GM12878 (cell line): Measurements from ENCODE around the gene SHISA9. TPM values are rescaled to one million over a fixed set of nuclear protein-coding genes. Genes with fewer than 3 reads are reported as not detected.

Experiments
- ATAC-seq: fragments of 200-7000 bp; cut with Tn5 transposase; 3 replicates; pipeline ENCODE4 v1.9.1; 2020; ENCODE audit warnings: mild to moderate bottlenecking, moderate library complexity
- BruUV-seq: library from RNA; stranded (reverse); fragments of 400-500 nt; replicated peaks from 2 replicates; lab custom pipeline; 2021; lab: Mats Ljungman, UMichigan
- CTCF ChIA-PET: fragments of 300-600 bp; sonication (Branson Sonifier 250); formaldehyde crosslinking; extraction: SDS; loops from one replicate; lab custom pipeline; 2021; ENCODE audit warnings: inconsistent platforms; lab: Yijun Ruan, JAX
- POLR2A ChIA-PET: fragments of 350-600 bp; formaldehyde crosslinking; extraction: SDS; loops from one replicate; lab custom pipeline; 2021; ENCODE audit warnings: inconsistent platforms; lab: Charles Lee
- RAD21 ChIA-PET: fragments of 300-600 bp; sonication (Branson Sonifier 250); formaldehyde crosslinking; loops from one replicate; lab custom pipeline; 2023; ENCODE audit warnings: antibody characterized with exemption; ENCODE audit not compliant: unreplicated experiment; lab: Charles Lee
- SMC1A ChIA-PET: fragments of 300-600 bp; sonication (Branson Sonifier 250); formaldehyde crosslinking; loops from one replicate; lab custom pipeline; 2023; ENCODE audit not compliant: unreplicated experiment, uncharacterized antibody; lab: Charles Lee
- DNase-seq: peaks from one replicate; pipeline ENCODE4 v3.0.0-alpha.2; 2011; ENCODE audit warnings: low read depth, low spot score
- FAIRE-seq: peaks from 3 replicates; lab custom pipeline; 2011; peaks lifted over from hg19 to GRCh38; lab: Jason Lieb, UNC
- H2AFZ ChIP-seq: 2 replicates; pipeline ENCODE4 v1.6.0; 2011; ENCODE audit warnings: low read depth, low read length, control low read depth; ENCODE audit not compliant: control insufficient read depth
- H3K27ac ChIP-seq: 2 replicates; pipeline ENCODE4 v1.5.1; 2011; ENCODE audit warnings: control low read depth; ENCODE audit not compliant: control insufficient read depth, insufficient read depth
- H3K27me3 ChIP-seq, 2 experiments: replicated peaks in 1 of 2; 2 replicates each; pipeline versions ENCODE4 v1.6.0 to v1.6.1; 2011; ENCODE audit warnings: low read length in 1 of 2; ENCODE audit not compliant: control insufficient read depth in 2 of 2, insufficient read depth in 2 of 2
- H3K36me3 ChIP-seq, 2 experiments: 2 replicates each; pipeline ENCODE4 v1.5.1; 2011; ENCODE audit warnings: low read length in 1 of 2; ENCODE audit not compliant: control insufficient read depth in 2 of 2, insufficient read depth in 2 of 2
- H3K4me1 ChIP-seq: 2 replicates; pipeline ENCODE4 v1.6.1; 2011; ENCODE audit warnings: mild to moderate bottlenecking, low read length, moderate library complexity, mixed read lengths; ENCODE audit not compliant: control insufficient read depth, insufficient read depth
- H3K4me2 ChIP-seq: 2 replicates; pipeline ENCODE4 v1.6.0; 2011; ENCODE audit warnings: control low read depth; ENCODE audit not compliant: control insufficient read depth, insufficient read depth
- H3K4me3 ChIP-seq: fragments of 200-600 bp; sonication (generic); 2 replicates; pipeline ENCODE4 v1.5.1; 2016
- H3K79me2 ChIP-seq: 2 replicates; pipeline ENCODE4 v1.6.0; 2011; ENCODE audit warnings: low read length; ENCODE audit not compliant: control insufficient read depth, insufficient read depth
- H3K9ac ChIP-seq: 2 replicates; pipeline ENCODE4 v1.8.0; 2011; ENCODE audit warnings: low read length, control low read depth, mixed read lengths; ENCODE audit not compliant: control insufficient read depth, insufficient read depth
- H3K9me3 ChIP-seq: replicated peaks from 3 replicates; pipeline ENCODE4 v1.5.1; 2011; ENCODE audit warnings: mild to moderate bottlenecking, low read length; ENCODE audit not compliant: control insufficient read depth, insufficient read depth
- H4K20me1 ChIP-seq: 2 replicates; pipeline ENCODE4 v1.6.0; 2011; ENCODE audit not compliant: control insufficient read depth, insufficient read depth
- ATF7 ChIP-seq: fragments of 450-650 bp; IDR thresholded peaks from 2 replicates; pipeline ENCODE4 v1.6.1; 2016; ENCODE audit warnings: low read depth, mild to moderate bottlenecking
- E4F1 ChIP-seq: fragments of 450-650 bp; IDR thresholded peaks from 2 replicates; pipeline ENCODE4 v1.6.1; 2018; ENCODE audit warnings: borderline replicate concordance, mild to moderate bottlenecking; ENCODE audit not compliant: partially characterized antibody
- HDAC6 ChIP-seq: fragments of 200-600 bp; sonication (generic); IDR thresholded peaks from one replicate; pipeline ENCODE4 v1.8.0; 2017; ENCODE audit warnings: antibody characterized with exemption; ENCODE audit not compliant: unreplicated experiment
- KAT2A ChIP-seq: conservative IDR thresholded peaks from 2 replicates; pipeline ENCODE4 v1.6.1; 2011; ENCODE audit warnings: low read depth, low read length; ENCODE audit not compliant: control insufficient read depth
- PAX5 ChIP-seq: IDR thresholded peaks from 2 replicates; pipeline ENCODE4 v1.6.1; 2011; ENCODE audit warnings: low read depth, low read length, borderline replicate concordance
- PBX3 ChIP-seq: IDR thresholded peaks from 2 replicates; pipeline ENCODE4 v1.6.1; 2011; ENCODE audit warnings: mild to moderate bottlenecking, low read depth, low read length, moderate library complexity; ENCODE audit not compliant: insufficient replicate concordance
- POLR2AphosphoS2 ChIP-seq: IDR thresholded peaks from 2 replicates; pipeline ENCODE4 v1.6.1; 2011; ENCODE audit warnings: low read depth, mild to moderate bottlenecking, low read length, improper control_type of control experiment, moderate library complexity
- RELB ChIP-seq: fragments of 450-650 bp; IDR thresholded peaks from 2 replicates; pipeline ENCODE4 v1.6.1; 2017; ENCODE audit warnings: low read depth, mild to moderate bottlenecking, moderate library complexity
- SREBF1 ChIP-seq: IDR thresholded peaks from 2 replicates; pipeline ENCODE4 v1.6.1; 2012; ENCODE audit warnings: mild to moderate bottlenecking, low read length
- ZBED1 ChIP-seq: IDR thresholded peaks from 2 replicates; pipeline ENCODE4 v1.6.1; 2016; ENCODE audit warnings: borderline replicate concordance
- ZNF207 ChIP-seq: fragments of 450-650 bp; IDR thresholded peaks from 2 replicates; pipeline ENCODE4 v1.6.1; 2014; ENCODE audit warnings: antibody characterized with exemption, mild to moderate bottlenecking, borderline replicate concordance
- ZNF217 ChIP-seq: fragments of 450-650 bp; IDR thresholded peaks from 2 replicates; pipeline ENCODE4 v1.6.1; 2017; ENCODE audit warnings: antibody characterized with exemption, mild to moderate bottlenecking
- WGBS: methylation state at CpG from one replicate; pipeline ENCODE4 v1.1.6; 2016; ENCODE audit warnings: low lambda C conversion rate; ENCODE audit not compliant: insufficient replicate concordance, insufficient coverage; ENCODE audit errors: missing lambda C conversion rate; 5-methylcytosine and 5-hydroxymethylcytosine counted together
- in situ Hi-C: fragments of 300-500 bp; cut with MboI; formaldehyde crosslinking; loops from 9 replicates; pipeline ENCODE4 v1.14.3; 2018; ENCODE audit warnings: mixed read lengths
- intact Hi-C: fragments of 100-400 bp; cut with micrococcal nuclease; formaldehyde crosslinking; loops from one replicate; pipeline ENCODE4 v1.14.2; 2022; ENCODE audit not compliant: unreplicated experiment
- polyA plus RNA-seq, 11 experiments: library from polyadenylated mRNA; depleted of rRNA in 4 of 11; unstranded in 6 of 11; stranded (reverse) in 5 of 11; fragments of >200 nt; fragmentation: Nextera tagmentation in 4 of 11; fragmentation: Illumina TruSeq in 1 of 11; extraction: Ambion mirVana in 4 of 11; extraction: Trizol in 1 of 11; gene quantifications; 1 replicate in 1 of 11; 2 replicates in 10 of 11; pipeline versions ENCODE4 v1.2.1 to v1.2.3, GENCODE V29; 2011 to 2016; ENCODE audit warnings: inconsistent platforms in 2 of 11, missing spikeins in 2 of 11, low read depth in 1 of 11
- total RNA-seq, 4 experiments: library from RNA; depleted of rRNA in 3 of 4; stranded (reverse); fragments of >200 nt in 3 of 4; fragmentation: Illumina TruSeq in 1 of 4; extraction: Trizol in 1 of 4; gene quantifications; 2 replicates each; pipeline versions ENCODE4 v1.2.1 to v1.2.3, GENCODE V29; 2013 to 2021

The SHISA9 gene
- total and polyA plus RNA-seq, 10 of the 15 experiments (the other 5 are each of a cell fraction or from before 2014, with no cell fraction given) = 0.03 to 25.5 (median 0.07) TPM

- H3K36me3 ChIP-seq = no peaks in the 10 kb centered on the region
- H3K9me3 ChIP-seq = no peaks in the 10 kb centered on the region
- H3K9ac ChIP-seq = no peak overlapping the region
- no peak overlapping the region for H3K4me2 ChIP-seq
- intact Hi-C loops = no loop called here
- no peaks in the 10 kb centered on the region for H3K4me1 ChIP-seq
- no peaks in the 10 kb centered on the region for H3K27me3 ChIP-seq
- H3K79me2 ChIP-seq = no peaks in the 10 kb centered on the region
- FAIRE-seq = no peak
- DNase-seq = no peak
- ChIA-PET SMC1A (no interaction called here), RAD21 (interaction anchor here (1.4 kb wide), 1 partner anchor 28 kb away, joined by 3 read pairs; no protein-coding TSS in a partner anchor), POLR2A (no interaction called here), CTCF (no interaction called here)
- no peak overlapping the region for H3K4me3 ChIP-seq
- WGBS = 31% methylated on average over 5 of the region's 5 CpGs
- H2AFZ ChIP-seq = no peak overlapping the region
- H4K20me1 ChIP-seq = no peaks in the 10 kb centered on the region
- TF ChIP-seq PBX3 = no peak
- TF ChIP-seq ZNF207 = no peak
- TF ChIP-seq KAT2A = no peak
- TF ChIP-seq ZNF217 = no peak
- TF ChIP-seq POLR2AphosphoS2 = no peak
- TF ChIP-seq SREBF1 = no peak
- no peak for TF ChIP-seq ATF7
- no peak for TF ChIP-seq ZBED1
- no peak for TF ChIP-seq RELB
- no peak for TF ChIP-seq E4F1
- TF ChIP-seq HDAC6 = no peak
- TF ChIP-seq PAX5 = no peak
- in situ Hi-C loops = no loop called here
- BruUV-seq = no TSS peak
- ATAC-seq = no peak
- no peak overlapping the region for H3K27ac ChIP-seq
Observed at GRCh38 chr16:13018026-13018425, 116.6 kb downstream of the SHISA9 start.
